Activated CD4-positive, alpha-beta memory T cell treated with anti-CD3 and anti-CD28 coated beads, Interleukin-2, amount 10 ng/mL, durations not matched to agents 7 days and 5 days (primary cell): ENCODE data around the gene ACSM6. TPM values are rescaled to one million over a fixed set of nuclear protein-coding genes. Genes with fewer than 3 reads are reported as not detected.
"Not testable (repeated sequence)": the region's sequence is repeated elsewhere in the genome, so short reads cannot be mapped to it uniquely, and the experiment has no call there.

Experiments used
- CTCF ChIA-PET: fragments of 350-600 bp; sonication (Branson Sonifier 250); formaldehyde crosslinking; loops from one replicate; lab custom pipeline; 2021; ENCODE audit warnings: antibody characterized with exemption, inconsistent platforms; lab: Charles Lee
- POLR2A ChIA-PET: fragments of 350-600 bp; sonication (Branson Sonifier 250); formaldehyde crosslinking; loops from one replicate; lab custom pipeline; 2021; ENCODE audit warnings: antibody characterized with exemption; lab: Charles Lee
- DNase-seq: peaks from one replicate; pipeline ENCODE4 v3.0.0-alpha.2; 2020
- H3K27ac Mint-ChIP-seq: one replicate; pipeline ENCODE4 v1.8.0; 2021; ENCODE audit warnings: mild to moderate bottlenecking, mixed read lengths
- H3K27me3 Mint-ChIP-seq: one replicate; pipeline ENCODE4 v1.8.0; 2021; ENCODE audit warnings: mixed read lengths
- H3K36me3 Mint-ChIP-seq: one replicate; pipeline ENCODE4 v1.8.0; 2021; ENCODE audit warnings: low read depth, mixed read lengths
- H3K4me1 Mint-ChIP-seq: one replicate; pipeline ENCODE4 v1.8.0; 2021; ENCODE audit warnings: mixed read lengths
- H3K4me3 Mint-ChIP-seq: one replicate; pipeline ENCODE4 v1.8.0; 2021; ENCODE audit warnings: mild to moderate bottlenecking, mixed read lengths
- H3K9me3 Mint-ChIP-seq: one replicate; pipeline ENCODE4 v1.8.0; 2021; ENCODE audit warnings: mixed read lengths
- total RNA-seq, 2 experiments: library from RNA; stranded (reverse); gene quantifications; one replicate each; pipeline ENCODE4 v1.2.3, GENCODE V29; 2021

ACSM6 gene
- total RNA-seq, 2 experiments from 2014 or later: not detected

DNA sequence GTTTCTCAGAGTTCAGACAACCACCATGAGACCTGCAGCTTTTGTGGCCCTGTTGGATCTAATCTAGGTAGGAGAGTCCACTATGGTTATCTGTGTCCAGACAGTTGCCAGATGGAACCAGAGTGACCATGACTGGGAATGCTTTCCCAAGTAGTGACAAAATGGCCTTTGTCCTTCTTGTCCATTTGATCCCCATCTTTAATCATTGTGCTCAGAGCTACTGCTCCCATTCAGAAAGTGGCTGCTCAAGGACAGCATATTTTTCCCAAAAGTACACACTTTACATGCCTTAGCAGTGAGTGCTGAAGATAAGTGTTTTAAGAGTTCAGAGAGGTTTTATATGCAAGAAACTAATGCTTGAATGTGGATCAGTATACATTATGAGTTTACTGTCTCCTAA is 5.4 kb upstream of the ACSM6 start:
- Mint-ChIP-seq H3K4me1 (peaks cover 6% of the 10 kb centered on the region), H3K9me3 (no peaks in the 10 kb centered on the region), H3K27me3 (peaks cover 38% of the 10 kb centered on the region), H3K4me3 (no peak overlapping the region), H3K27ac (no peak overlapping the region), H3K36me3 (no peaks in the 10 kb centered on the region)
- DNase-seq: no peak
- CTCF ChIA-PET: no interaction called here
- POLR2A ChIA-PET: no interaction called here

DNA sequence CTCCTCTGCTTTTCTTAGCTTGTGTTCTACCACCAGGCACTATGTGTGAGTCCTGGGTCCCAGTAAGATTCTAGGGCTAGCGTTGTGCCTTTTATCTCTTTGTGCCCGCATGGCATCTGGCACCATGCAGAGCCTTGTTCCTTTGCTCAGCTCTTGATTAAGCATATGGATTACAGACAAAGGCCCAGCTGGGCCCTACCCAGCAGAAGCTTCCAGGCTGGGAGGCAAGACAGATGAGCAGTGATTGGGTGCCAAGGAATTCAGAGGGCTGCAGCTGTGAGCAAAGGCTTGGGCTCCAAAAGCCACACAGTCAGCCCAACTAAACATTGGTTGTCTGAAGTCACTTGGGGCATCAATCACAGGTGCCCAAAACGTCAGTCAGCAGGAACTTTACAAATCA is 2.0 kb downstream of the ACSM6 start:
- no peaks in the 10 kb centered on the region for H3K4me1 Mint-ChIP-seq
- H3K9me3 Mint-ChIP-seq: no peaks in the 10 kb centered on the region
- H3K27ac Mint-ChIP-seq: no peak overlapping the region
- peaks cover 4% of the 10 kb centered on the region for H3K27me3 Mint-ChIP-seq
- ChIA-PET CTCF (no interaction called here), POLR2A (no interaction called here)
- no peak for DNase-seq
- no peaks in the 10 kb centered on the region for H3K36me3 Mint-ChIP-seq
- no peak overlapping the region for H3K4me3 Mint-ChIP-seq

DNA sequence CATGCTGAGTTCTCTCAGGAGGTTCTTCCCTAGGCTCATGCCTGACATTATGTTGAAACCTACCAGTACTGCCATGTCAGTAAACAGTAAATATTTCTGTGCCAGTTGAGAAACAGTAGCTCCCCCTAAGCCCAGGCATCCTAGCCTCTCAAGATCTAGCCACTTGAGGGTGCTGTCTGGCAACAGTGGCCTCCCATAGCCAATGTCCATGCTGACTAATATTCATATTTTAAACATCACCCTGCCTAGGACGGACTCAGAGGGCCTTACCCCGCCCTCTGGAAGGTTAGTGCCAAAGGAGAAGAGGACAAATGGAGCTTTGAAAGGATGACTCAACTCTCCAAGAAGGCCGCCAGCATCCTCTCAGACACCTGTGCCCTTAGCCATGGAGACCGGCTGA is 7.7 kb downstream of the ACSM6 start:
- Mint-ChIP-seq H3K9me3 (no peaks in the 10 kb centered on the region), H3K27me3 (no peaks in the 10 kb centered on the region), H3K27ac (no peak overlapping the region), H3K4me3 (no peak overlapping the region), H3K36me3 (no peaks in the 10 kb centered on the region), H3K4me1 (no peaks in the 10 kb centered on the region)
- ChIA-PET POLR2A (no interaction called here), CTCF (interaction anchor here (1.5 to 1.7 kb wide), 2 partner anchors 41 to 161 kb away, joined by 3 to 5 read pairs; no protein-coding TSS in a partner anchor)
- DNase-seq: no peak

DNA sequence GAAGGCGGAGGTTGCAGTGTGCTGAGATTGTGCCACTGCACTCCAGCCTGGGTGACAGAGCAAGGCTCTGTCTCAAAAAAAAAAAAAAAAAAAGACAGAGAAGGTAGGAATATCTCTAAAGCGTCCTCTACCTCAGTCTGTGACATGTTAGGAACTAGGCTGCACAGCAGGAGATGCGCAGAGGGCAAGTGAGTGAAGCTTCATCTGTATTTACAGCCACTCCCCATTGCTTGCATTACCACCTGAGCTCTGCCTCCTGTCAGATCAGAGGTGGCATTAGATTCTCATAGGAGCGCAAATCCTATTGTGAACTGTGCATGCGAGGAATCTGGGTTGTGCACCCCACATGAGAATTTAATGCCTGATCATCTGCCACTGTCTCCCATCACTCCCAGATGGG is 8.8 kb downstream of the ACSM6 start:
- CTCF ChIA-PET: interaction anchor here (1.5 to 1.7 kb wide), 2 partner anchors 40 to 160 kb away, joined by 3 to 5 read pairs; no protein-coding TSS in a partner anchor
- H3K4me3 Mint-ChIP-seq, POLR2A ChIA-PET, H3K9me3 Mint-ChIP-seq, H3K36me3 Mint-ChIP-seq, DNase-seq, H3K27ac Mint-ChIP-seq, H3K4me1 Mint-ChIP-seq, H3K27me3 Mint-ChIP-seq: not testable (repeated sequence)

DNA sequence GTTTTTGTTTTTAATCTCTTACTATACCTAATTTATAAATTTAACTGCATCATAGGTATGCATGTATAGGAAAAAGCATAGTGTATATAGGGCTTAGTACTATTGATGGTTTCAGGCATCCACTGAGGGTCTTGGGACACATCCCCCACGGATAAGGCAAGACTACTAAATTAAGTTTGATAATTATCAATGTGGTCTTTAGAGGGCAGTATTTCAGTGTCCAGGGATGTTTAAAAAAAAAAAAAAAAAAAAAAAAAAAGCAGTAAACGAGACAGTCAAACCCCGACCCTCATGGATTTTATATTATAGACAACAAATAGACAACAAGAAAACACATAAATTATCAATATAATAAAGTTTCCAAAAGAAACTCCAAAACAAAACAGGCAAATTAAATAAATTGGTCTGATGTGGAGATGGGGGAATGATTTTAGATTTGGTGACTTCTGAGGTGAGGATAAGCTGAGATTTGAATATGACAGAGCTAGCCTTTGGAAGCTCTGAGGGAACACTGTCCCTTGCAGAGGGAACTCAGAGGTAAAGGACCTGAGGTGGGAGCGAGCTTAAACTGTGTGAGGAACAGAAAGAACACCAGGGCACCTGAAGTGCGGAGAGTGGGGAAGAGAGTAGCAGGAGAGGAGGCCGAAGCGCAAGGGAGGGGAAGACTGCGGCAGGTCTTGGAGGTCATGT is 14.8 kb downstream of the ACSM6 start:
- Mint-ChIP-seq H3K4me3 (no peak overlapping the region), H3K36me3 (no peaks in the 10 kb centered on the region), H3K9me3 (no peaks in the 10 kb centered on the region), H3K4me1 (no peaks in the 10 kb centered on the region), H3K27me3 (peaks cover 5% of the 10 kb centered on the region), H3K27ac (no peak overlapping the region)
- CTCF ChIA-PET: interaction anchor here (0.7 to 3.1 kb wide), 2 partner anchors 34 to 152 kb away, joined by 4 to 9 read pairs; no protein-coding TSS in a partner anchor
- POLR2A ChIA-PET: no interaction called here
- DNase-seq: no peak

DNA sequence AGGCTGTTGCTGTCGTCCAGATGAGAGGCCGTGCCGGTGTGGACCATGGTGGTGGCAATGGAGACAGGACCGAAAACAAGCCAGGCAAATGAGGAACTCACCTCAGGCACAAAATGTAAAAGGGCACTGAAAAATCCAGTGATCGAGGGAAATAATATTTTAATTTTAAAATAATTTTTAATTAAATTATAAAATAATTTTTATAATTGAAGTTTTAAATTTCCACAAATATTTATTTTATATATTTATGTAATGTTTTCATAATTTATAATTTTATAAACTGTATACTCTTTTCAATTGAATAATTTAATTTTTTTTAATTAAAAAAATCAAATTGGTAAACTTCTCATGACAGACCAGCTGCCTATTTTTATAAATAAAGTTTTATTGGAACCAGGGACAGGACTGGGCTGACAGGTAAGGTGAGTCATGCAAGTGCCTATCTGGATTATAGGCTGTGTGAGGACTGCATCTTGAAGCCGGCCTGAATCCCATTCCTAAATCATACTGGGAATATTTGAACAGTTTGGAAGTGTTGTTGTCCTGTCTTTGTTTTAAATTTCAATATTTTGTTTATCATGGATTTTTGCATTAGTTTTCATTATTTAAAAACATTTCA is 15.6 kb downstream of the ACSM6 start:
- peaks cover 6% of the 10 kb centered on the region for H3K27me3 Mint-ChIP-seq
- H3K27ac Mint-ChIP-seq: no peak overlapping the region
- no peak for DNase-seq
- no peaks in the 10 kb centered on the region for H3K36me3 Mint-ChIP-seq
- H3K4me3 Mint-ChIP-seq: no peak overlapping the region
- no peaks in the 10 kb centered on the region for H3K4me1 Mint-ChIP-seq
- ChIA-PET CTCF (interaction anchor here (3.1 kb wide), 1 partner anchor 34 kb away, joined by 9 read pairs; no protein-coding TSS in a partner anchor), POLR2A (interaction anchor here (1.8 kb wide), 1 partner anchor 27 kb away, joined by 5 read pairs; no protein-coding TSS in a partner anchor)
- no peaks in the 10 kb centered on the region for H3K9me3 Mint-ChIP-seq

DNA sequence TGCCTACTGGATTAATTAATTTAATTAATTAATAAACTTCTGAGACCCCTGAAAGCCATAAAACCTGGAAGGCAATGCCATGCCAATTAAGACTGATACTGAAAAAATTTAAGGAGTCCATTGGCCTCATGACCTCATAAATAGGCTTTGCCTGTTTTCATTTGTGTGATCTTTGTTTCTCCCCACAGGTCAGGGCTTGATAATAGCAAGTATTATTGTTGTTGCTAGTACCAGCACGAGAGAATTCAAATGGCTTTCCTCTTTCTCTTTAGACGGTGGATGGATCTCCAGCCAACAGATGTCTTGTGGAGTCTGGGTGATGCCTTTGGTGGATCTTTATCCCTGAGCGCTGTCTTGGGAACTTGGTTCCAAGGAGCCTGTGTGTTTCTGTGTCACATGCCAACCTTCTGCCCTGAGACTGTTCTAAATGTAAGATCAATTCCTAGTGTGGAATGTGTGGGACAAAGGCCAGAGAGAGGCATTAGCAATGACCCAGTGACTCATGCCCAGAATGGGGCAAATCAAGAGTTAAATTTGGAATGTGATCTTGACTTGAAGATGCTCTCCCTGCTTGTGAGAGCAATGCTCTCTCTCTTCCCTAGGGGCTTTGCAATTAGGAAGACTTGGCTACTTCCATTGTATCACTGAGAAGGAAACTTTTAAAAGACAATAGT is 17.7 kb downstream of the ACSM6 start:
- Mint-ChIP-seq H3K36me3 (no peaks in the 10 kb centered on the region), H3K9me3 (peaks cover 2% of the 10 kb centered on the region), H3K27ac (no peak overlapping the region), H3K4me1 (no peaks in the 10 kb centered on the region), H3K4me3 (no peak overlapping the region), H3K27me3 (peaks cover 13% of the 10 kb centered on the region)
- no peak for DNase-seq
- ChIA-PET POLR2A (interaction anchor here (0.6 to 1.8 kb wide), 2 partner anchors 25 to 36 kb away, joined by 3 to 5 read pairs; no protein-coding TSS in a partner anchor), CTCF (interaction anchor here (3.1 kb wide), 1 partner anchor 32 kb away, joined by 9 read pairs; no protein-coding TSS in a partner anchor)

DNA sequence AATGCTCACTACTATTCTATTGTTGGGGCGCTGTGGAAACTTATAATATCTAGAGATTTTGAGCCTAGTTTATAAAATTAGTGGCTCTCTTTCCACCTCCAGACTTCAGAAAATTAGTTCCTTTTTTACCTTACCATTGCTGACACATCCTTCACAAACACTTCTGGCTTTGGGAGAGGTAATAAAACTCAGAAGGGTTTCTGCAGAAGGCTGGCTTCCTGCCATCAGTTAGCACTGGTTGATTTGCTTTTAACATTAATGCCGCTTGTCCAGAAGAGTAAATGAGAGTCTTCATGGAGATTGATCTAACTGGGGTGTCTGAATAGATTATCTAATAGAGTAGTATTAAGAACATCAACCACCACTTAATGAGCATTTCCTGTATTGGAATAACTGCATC is 20.3 kb downstream of the ACSM6 start:
- no peak for DNase-seq
- no peak overlapping the region for H3K4me3 Mint-ChIP-seq
- ChIA-PET POLR2A (no interaction called here), CTCF (no interaction called here)
- peaks cover 19% of the 10 kb centered on the region for H3K27me3 Mint-ChIP-seq
- H3K4me1 Mint-ChIP-seq: no peaks in the 10 kb centered on the region
- no peak overlapping the region for H3K27ac Mint-ChIP-seq
- H3K36me3 Mint-ChIP-seq: no peaks in the 10 kb centered on the region
- H3K9me3 Mint-ChIP-seq: peaks cover 2% of the 10 kb centered on the region

DNA sequence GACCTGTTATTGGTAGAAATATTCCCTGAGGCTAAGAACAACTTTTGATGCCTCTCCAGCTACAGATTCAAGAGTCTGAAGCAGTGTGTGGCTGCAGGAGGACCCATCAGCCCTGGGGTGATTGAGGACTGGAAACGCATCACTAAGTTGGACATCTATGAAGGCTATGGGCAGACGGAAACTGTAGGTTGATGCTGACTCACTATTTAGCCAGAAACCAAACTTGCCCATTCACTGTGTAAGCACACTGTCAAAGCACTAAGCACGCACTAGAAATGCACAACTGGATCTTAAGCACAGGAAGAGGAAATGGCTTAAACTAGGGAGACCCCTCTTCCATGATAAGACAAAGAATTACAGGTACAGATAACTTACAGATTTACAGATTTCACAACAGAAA is 20.8 kb downstream of the ACSM6 start:
- POLR2A ChIA-PET: no interaction called here
- Mint-ChIP-seq H3K27me3 (peaks cover 23% of the 10 kb centered on the region), H3K4me3 (no peak overlapping the region), H3K27ac (no peak overlapping the region), H3K9me3 (peaks cover 2% of the 10 kb centered on the region), H3K36me3 (no peaks in the 10 kb centered on the region), H3K4me1 (no peaks in the 10 kb centered on the region)
- no peak for DNase-seq
- CTCF ChIA-PET: no interaction called here

DNA sequence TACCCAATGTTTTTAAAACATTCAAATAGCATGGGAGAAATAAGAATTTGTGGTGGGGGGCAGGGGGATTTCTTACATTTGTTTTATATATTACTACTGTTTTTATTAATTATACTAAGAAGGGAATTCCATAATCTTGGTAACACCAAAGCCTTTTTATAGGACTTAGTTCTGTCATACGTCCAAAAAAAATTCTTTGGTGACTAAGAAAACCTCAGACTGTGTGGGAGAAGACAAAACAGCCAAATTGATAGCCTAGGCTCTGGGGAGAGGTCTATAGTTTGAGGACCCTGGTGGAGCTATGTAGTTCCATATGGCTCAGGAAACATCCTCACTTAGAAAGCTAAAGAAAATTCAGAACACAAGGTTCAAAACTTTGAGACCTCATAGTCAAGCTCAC is 23.4 kb downstream of the ACSM6 start:
- Mint-ChIP-seq H3K27ac (no peak overlapping the region), H3K4me3 (no peak overlapping the region), H3K4me1 (no peaks in the 10 kb centered on the region), H3K9me3 (peaks cover 2% of the 10 kb centered on the region), H3K27me3 (peaks cover 20% of the 10 kb centered on the region), H3K36me3 (no peaks in the 10 kb centered on the region)
- no peak for DNase-seq
- POLR2A ChIA-PET: no interaction called here
- CTCF ChIA-PET: no interaction called here

DNA sequence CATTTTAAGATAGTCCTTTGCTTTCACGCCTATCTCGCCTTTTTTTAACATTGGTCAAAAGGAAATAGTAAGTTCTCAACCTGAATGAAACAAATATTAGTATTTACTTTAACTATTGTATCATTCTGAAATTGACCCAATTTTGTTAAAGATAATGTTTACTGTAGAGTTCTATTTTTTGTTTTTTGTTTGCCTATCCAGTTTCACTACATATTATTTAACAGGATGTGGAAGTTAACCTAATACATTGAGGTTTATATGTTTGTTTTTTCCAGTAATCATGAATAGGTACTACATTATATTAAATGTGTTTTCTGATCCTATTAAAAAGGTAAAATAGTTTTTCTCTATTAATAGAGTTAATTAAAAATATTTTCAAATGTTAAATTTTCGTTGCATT is 26.5 kb downstream of the ACSM6 start:
- H3K36me3 Mint-ChIP-seq: no peaks in the 10 kb centered on the region
- ChIA-PET CTCF (no interaction called here), POLR2A (no interaction called here)
- H3K27me3 Mint-ChIP-seq: peaks cover 13% of the 10 kb centered on the region
- H3K4me1 Mint-ChIP-seq: no peaks in the 10 kb centered on the region
- peaks cover 2% of the 10 kb centered on the region for H3K9me3 Mint-ChIP-seq
- H3K4me3 Mint-ChIP-seq: no peak overlapping the region
- H3K27ac Mint-ChIP-seq: no peak overlapping the region
- no peak for DNase-seq

DNA sequence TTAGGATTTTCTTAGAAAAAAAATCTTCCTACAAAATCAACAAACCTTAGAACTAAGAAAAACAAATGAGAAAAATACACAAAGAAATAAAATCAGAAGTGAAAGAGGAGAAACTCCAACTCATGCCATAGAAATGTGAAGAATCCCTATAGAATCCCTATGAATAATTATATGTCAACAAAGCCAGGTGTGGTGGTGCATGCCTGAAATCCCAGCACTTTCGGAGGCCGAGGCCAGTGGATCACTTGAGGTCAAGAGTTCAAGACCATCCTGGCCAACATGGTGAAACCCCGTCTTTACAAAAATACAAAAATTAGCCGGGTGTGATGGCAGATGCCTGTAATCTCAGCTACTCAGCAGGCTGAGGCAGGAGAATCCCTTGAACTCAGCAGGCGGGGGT is 27.1 kb downstream of the ACSM6 start:
- CTCF ChIA-PET: no interaction called here
- H3K27me3 Mint-ChIP-seq: peaks cover 15% of the 10 kb centered on the region
- H3K36me3 Mint-ChIP-seq: no peaks in the 10 kb centered on the region
- H3K27ac Mint-ChIP-seq: no peak overlapping the region
- no peak overlapping the region for H3K4me3 Mint-ChIP-seq
- POLR2A ChIA-PET: no interaction called here
- no peaks in the 10 kb centered on the region for H3K4me1 Mint-ChIP-seq
- peaks cover 2% of the 10 kb centered on the region for H3K9me3 Mint-ChIP-seq
- no peak for DNase-seq

DNA sequence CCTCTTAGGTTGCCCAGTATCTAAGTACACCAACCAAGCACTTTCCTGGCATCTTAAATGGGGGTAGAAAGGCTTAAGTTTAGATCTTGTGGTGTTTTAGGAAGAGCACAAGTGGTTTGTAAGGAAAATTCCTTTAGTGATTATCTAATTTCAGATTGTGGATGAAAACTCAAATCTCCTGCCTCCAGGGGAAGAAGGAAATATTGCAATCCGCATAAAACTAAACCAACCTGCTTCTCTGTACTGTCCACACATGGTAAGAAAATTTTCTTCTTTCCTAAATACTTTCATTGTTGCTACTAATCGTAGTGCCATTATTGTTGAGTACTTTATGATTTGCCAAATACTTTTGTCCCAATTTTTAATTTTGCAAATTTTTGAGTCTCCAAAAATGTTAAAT is 31.1 kb downstream of the ACSM6 start:
- no peaks in the 10 kb centered on the region for H3K9me3 Mint-ChIP-seq
- DNase-seq: no peak
- no peaks in the 10 kb centered on the region for H3K36me3 Mint-ChIP-seq
- no peak overlapping the region for H3K4me3 Mint-ChIP-seq
- H3K27me3 Mint-ChIP-seq: peaks cover 5% of the 10 kb centered on the region
- ChIA-PET CTCF (no interaction called here), POLR2A (interaction anchor here (1.5 kb wide), 1 partner anchor 10 kb away, joined by 3 read pairs; no protein-coding TSS in a partner anchor)
- no peaks in the 10 kb centered on the region for H3K4me1 Mint-ChIP-seq
- H3K27ac Mint-ChIP-seq: no peak overlapping the region
